Neural cell (in vitro differentiated cells): ENCODE measurements around the gene KIF13A. TPM values are rescaled to one million over a fixed set of nuclear protein-coding genes. Genes with fewer than 3 reads are reported as not detected.

Experiments used
- H2AFZ ChIP-seq: fragments of 200-600, 300-800 bp; sonication (generic), shearing (Covaris generic); 2 replicates; pipeline ENCODE4 v1.6.0; 2014; ENCODE audit warnings: low read depth, mild to moderate bottlenecking, antibody characterized with exemption, low read length, moderate library complexity
- H3F3A ChIP-seq: fragments of 200-600 bp; shearing (Covaris generic); 2 replicates; pipeline ENCODE4 v1.6.1; 2016; ENCODE audit warnings: mild to moderate bottlenecking, moderate library complexity, mixed read lengths, antibody characterized with exemption, low read length; ENCODE audit not compliant: insufficient read depth, poor library complexity, severe bottlenecking
- H3K27ac ChIP-seq: fragments of 200-600, 300-800 bp; sonication (generic), shearing (Covaris generic); 2 replicates; pipeline ENCODE4 v1.5.1; 2014; ENCODE audit warnings: mild to moderate bottlenecking, low read length, moderate library complexity
- H3K27me3 ChIP-seq: fragments of 300-800, 200-600 bp; sonication (generic), shearing (Covaris generic); 2 replicates; pipeline ENCODE4 v1.6.0; 2014; ENCODE audit warnings: mild to moderate bottlenecking, low read depth, low read length, moderate library complexity; ENCODE audit not compliant: insufficient read depth
- H3K36me3 ChIP-seq: fragments of 300-800, 200-600 bp; sonication (generic), shearing (Covaris generic); 2 replicates; pipeline ENCODE4 v1.5.1; 2014; ENCODE audit warnings: mild to moderate bottlenecking, antibody characterized with exemption, low read length, moderate library complexity; ENCODE audit not compliant: insufficient read depth
- H3K4me2 ChIP-seq: fragments of 300-800, 200-600 bp; sonication (generic), shearing (Covaris generic); 2 replicates; pipeline ENCODE4 v1.6.0; 2014; ENCODE audit warnings: mild to moderate bottlenecking, low read length
- H3K4me3 ChIP-seq: fragments of 300-800, 200-600 bp; sonication (generic), shearing (Covaris generic); 2 replicates; pipeline ENCODE4 v1.5.1; 2014; ENCODE audit warnings: mild to moderate bottlenecking, low read length, moderate library complexity
- H3K79me2 ChIP-seq: fragments of 200-600 bp; shearing (Covaris generic); replicated peaks from 2 replicates; pipeline ENCODE4 v1.6.0; 2014; ENCODE audit warnings: mild to moderate bottlenecking, low read length, moderate library complexity; ENCODE audit not compliant: insufficient read depth
- H3K9ac ChIP-seq: fragments of 300-800, 200-600 bp; sonication (generic), shearing (Covaris generic); 2 replicates; pipeline ENCODE4 v1.6.1; 2016; ENCODE audit warnings: mild to moderate bottlenecking, low read length, mixed read lengths
- H3K9me2 ChIP-seq: fragments of 200-600 bp; shearing (Covaris generic); 2 replicates; pipeline ENCODE4 v1.6.1; 2016; ENCODE audit warnings: mild to moderate bottlenecking, low read length, mixed read lengths; ENCODE audit not compliant: insufficient read depth
- H3K9me3 ChIP-seq: fragments of 200-600, 300-800 bp; sonication (generic), shearing (Covaris generic); 2 replicates; pipeline ENCODE4 v1.6.1; 2016; ENCODE audit warnings: mild to moderate bottlenecking, mixed run types, low read length, moderate library complexity, mixed read lengths
- H4K20me1 ChIP-seq: fragments of 200-600 bp; shearing (Covaris generic); 2 replicates; pipeline ENCODE4 v1.6.1; 2016; ENCODE audit warnings: mild to moderate bottlenecking, mixed run types; ENCODE audit not compliant: insufficient read depth
- CTCF ChIP-seq: fragments of 450-650 bp; IDR thresholded peaks from 2 replicates; pipeline ENCODE4 v1.5.1; 2014; ENCODE audit warnings: antibody characterized with exemption, mild to moderate bottlenecking, moderate library complexity; ENCODE audit not compliant: poor library complexity, severe bottlenecking
- EP300 ChIP-seq: fragments of 450-650 bp; conservative IDR thresholded peaks from 2 replicates; pipeline ENCODE4 v1.6.1; 2014; ENCODE audit warnings: antibody characterized with exemption, mild to moderate bottlenecking, moderate library complexity; ENCODE audit not compliant: poor library complexity, severe bottlenecking
- EZH2 ChIP-seq: fragments of 200-600, 300-800 bp; shearing (Covaris generic), sonication (generic); IDR thresholded peaks from 2 replicates; pipeline ENCODE4 v1.6.1; 2014; ENCODE audit warnings: antibody characterized with exemption, low read length, borderline replicate concordance, mild to moderate bottlenecking; ENCODE audit not compliant: insufficient read depth, poor library complexity, severe bottlenecking
- MXI1 ChIP-seq: fragments of 450-650 bp; conservative IDR thresholded peaks from 2 replicates; pipeline ENCODE4 v1.6.1; 2014; ENCODE audit warnings: antibody characterized with exemption, mild to moderate bottlenecking; ENCODE audit not compliant: poor library complexity, severe bottlenecking
- POLR2AphosphoS5 ChIP-seq: IDR thresholded peaks from 2 replicates; pipeline ENCODE4 v1.6.1; 2012
- RAD21 ChIP-seq: fragments of 450-650 bp; conservative IDR thresholded peaks from 2 replicates; pipeline ENCODE4 v1.6.1; 2014; ENCODE audit warnings: antibody characterized with exemption, mild to moderate bottlenecking, moderate library complexity
- REST ChIP-seq: IDR thresholded peaks from 2 replicates; pipeline ENCODE4 v1.6.1; 2012; ENCODE audit warnings: borderline replicate concordance
- SMC3 ChIP-seq: fragments of 450-650 bp; conservative IDR thresholded peaks from 2 replicates; pipeline ENCODE4 v1.6.1; 2014; ENCODE audit warnings: antibody characterized with exemption, mild to moderate bottlenecking, moderate library complexity; ENCODE audit not compliant: poor library complexity
- TAF1 ChIP-seq: IDR thresholded peaks from 2 replicates; pipeline ENCODE4 v1.6.1; 2012; ENCODE audit warnings: low read depth
- polyA plus RNA-seq: library from polyadenylated mRNA; depleted of rRNA; stranded (reverse); fragments of >200 nt; gene quantifications from 2 replicates; pipeline ENCODE4 v1.2.3, GENCODE V29; 2014

Gene KIF13A
- polyA plus RNA-seq, 1 donor from 2014 or later: 9.4 TPM

- TF ChIP-seq EZH2: no peak
- H3K9me2 ChIP-seq: no peaks in the 10 kb centered on the region
- no peaks in the 10 kb centered on the region for H4K20me1 ChIP-seq
- H2AFZ ChIP-seq: no peak overlapping the region
- H3K79me2 ChIP-seq: no peaks in the 10 kb centered on the region
- H3K27me3 ChIP-seq: no peaks in the 10 kb centered on the region
- H3K9ac ChIP-seq: no peak overlapping the region
- H3K36me3 ChIP-seq: no peaks in the 10 kb centered on the region
- H3K9me3 ChIP-seq: no peaks in the 10 kb centered on the region
- H3F3A ChIP-seq: no peaks in the 10 kb centered on the region
- no peak overlapping the region for H3K4me2 ChIP-seq
- no peak overlapping the region for H3K27ac ChIP-seq
- no peak overlapping the region for H3K4me3 ChIP-seq
Observed at GRCh38 chr6:17998003-17998402, 10.6 kb upstream of the KIF13A start.

GRCh38 chr6:17995414-17995813, 8.0 kb upstream of the KIF13A start:
- Histone ChIP-seq H3K36me3 (no peaks in the 10 kb centered on the region), H2AFZ (no peak overlapping the region)

More at GRCh38 chr6:17995414-17995813, 8.0 kb upstream of the KIF13A start:
- Histone ChIP-seq H3F3A (no peaks in the 10 kb centered on the region), H3K4me3 (no peak overlapping the region), H3K9me3 (no peaks in the 10 kb centered on the region), H3K79me2 (no peaks in the 10 kb centered on the region), H4K20me1 (no peaks in the 10 kb centered on the region), H3K9me2 (no peaks in the 10 kb centered on the region), H3K9ac (no peak overlapping the region), H3K27me3 (no peaks in the 10 kb centered on the region), H3K27ac (no peak overlapping the region), H3K4me2 (no peak overlapping the region)
- TF ChIP-seq MXI1 (no peak), SMC3 (no peak), REST (no peak), EZH2 (no peak), TAF1 (no peak), POLR2AphosphoS5 (no peak), CTCF (no peak), EP300 (no peak), RAD21 (no peak)
